ENCODE measurements around the gene GTF3C2.

GRCh38 chr2:27281855-27282559, 74.6 kb downstream of the GTF3C2 start, which contains the start of gene TRIM54:
- TF ChIP-seq CTCF (conservative IDR thresholded peaks at IDR 0.05; ENCODE audit: low read depth, low read length) (no peak), EZH2 (IDR thresholded peaks at IDR 0.05; ENCODE audit: borderline replicate concordance, low read depth, low read length, poor library complexity, severe bottlenecking) (no peak)

All from A673 (cell line).